ENCODE measurements around the gene CPAMD8. TPM values are rescaled to one million over a fixed set of nuclear protein-coding genes. Genes with fewer than 3 reads are reported as not detected.

The CPAMD8 gene
- polyA plus RNA-seq, 1 donor = 7.8 TPM

DNA sequence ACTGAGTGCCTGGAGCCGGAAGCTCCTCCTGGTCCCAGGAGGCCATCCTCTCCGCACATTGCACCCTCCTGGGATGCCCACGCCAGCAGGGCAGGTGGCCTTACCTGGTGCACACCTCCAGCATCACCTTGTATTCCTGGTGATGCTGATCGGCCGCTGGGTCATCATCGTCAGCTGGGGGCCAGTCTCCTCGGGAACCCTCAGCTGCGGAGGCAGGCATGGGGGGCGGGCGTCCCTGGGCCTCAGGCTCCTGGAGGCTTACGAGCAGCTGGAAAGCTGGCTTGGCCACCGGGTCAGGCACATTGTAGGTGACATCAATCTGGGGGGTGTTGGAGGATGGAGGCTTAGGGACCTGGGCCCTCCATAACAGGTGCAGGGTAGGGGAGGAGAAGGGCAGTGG, 124.1 kb downstream of the CPAMD8 start:
- no peak for DNase-seq
- H3K4me1 ChIP-seq (ENCODE audit: control insufficient read depth, insufficient read depth, low read length) = no peaks in the 10 kb centered on the region
- no peak overlapping the region for H3K27ac ChIP-seq (ENCODE audit: low read length)
- no peaks in the 10 kb centered on the region for H3K9me3 ChIP-seq (ENCODE audit: control insufficient read depth, low read depth, low read length)
- no CpG with 5 or more reads among the region's 12 CpGs for WGBS (ENCODE audit: insufficient coverage, low lambda C conversion rate)
- H3K4me3 ChIP-seq (ENCODE audit: low read length) = no peak overlapping the region
- peaks cover 2% of the 10 kb centered on the region for H3K27me3 ChIP-seq (ENCODE audit: control insufficient read depth, insufficient read depth, low read length)
- no peaks in the 10 kb centered on the region for H3K36me3 ChIP-seq (ENCODE audit: control insufficient read depth, insufficient read depth, low read length)

- H3K9me3 ChIP-seq (ENCODE audit: control insufficient read depth, low read depth, low read length) = peaks cover 4% of the 10 kb centered on the region
- no peak overlapping the region for H3K4me3 ChIP-seq (ENCODE audit: low read length)
- peaks cover 5% of the 10 kb centered on the region for H3K27me3 ChIP-seq (ENCODE audit: control insufficient read depth, insufficient read depth, low read length)
- H3K4me1 ChIP-seq (ENCODE audit: control insufficient read depth, insufficient read depth, low read length) = no peaks in the 10 kb centered on the region
- no peak for DNase-seq
- whole genome bisulfite sequencing (ENCODE audit: insufficient coverage, low lambda C conversion rate) = no CpG with 5 or more reads among the region's 19 CpGs
- H3K27ac ChIP-seq (ENCODE audit: low read length) = no peak overlapping the region
- no peaks in the 10 kb centered on the region for H3K36me3 ChIP-seq (ENCODE audit: control insufficient read depth, insufficient read depth, low read length)
Observed at GRCh38 chr19:16901491-16902175, 125.0 kb downstream of the CPAMD8 start.

DNA sequence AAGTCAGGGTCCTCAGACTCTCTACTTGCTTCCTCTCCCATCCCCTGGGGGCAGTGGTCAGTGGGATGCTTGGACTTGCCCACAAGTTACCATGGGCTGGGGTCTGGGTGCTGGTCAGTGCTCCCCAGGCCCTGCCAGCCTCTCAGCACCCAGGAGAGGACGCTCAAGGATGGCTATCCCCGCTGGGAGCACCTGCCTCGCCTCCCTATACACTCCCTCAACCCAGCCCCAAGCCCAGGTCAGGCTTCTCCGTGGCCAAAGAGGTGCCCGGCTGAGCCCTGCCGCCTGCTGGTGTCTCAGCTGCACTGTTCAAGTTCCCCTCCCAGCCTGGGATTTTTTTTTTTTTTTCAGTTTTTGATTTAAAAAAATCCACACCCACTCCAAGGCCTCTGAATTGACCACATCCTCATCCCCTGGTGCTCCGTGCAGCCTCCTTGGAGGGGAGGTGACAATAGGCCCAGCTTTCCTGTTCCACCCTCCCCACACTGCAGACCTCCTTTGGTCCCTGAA, 127.0 kb downstream of the CPAMD8 start:
- peaks cover 4% of the 10 kb centered on the region for H3K9me3 ChIP-seq (ENCODE audit: control insufficient read depth, low read depth, low read length)
- H3K36me3 ChIP-seq (ENCODE audit: control insufficient read depth, insufficient read depth, low read length) = no peaks in the 10 kb centered on the region
- H3K27ac ChIP-seq (ENCODE audit: low read length) = no peak overlapping the region
- H3K4me3 ChIP-seq (ENCODE audit: low read length) = no peak overlapping the region
- no peak for DNase-seq
- peaks cover 3% of the 10 kb centered on the region for H3K4me1 ChIP-seq (ENCODE audit: control insufficient read depth, insufficient read depth, low read length)
- 40% methylated on average over 1 of the region's 7 CpGs for WGBS (ENCODE audit: insufficient coverage, low lambda C conversion rate)
- peaks cover 17% of the 10 kb centered on the region for H3K27me3 ChIP-seq (ENCODE audit: control insufficient read depth, insufficient read depth, low read length)

DNA sequence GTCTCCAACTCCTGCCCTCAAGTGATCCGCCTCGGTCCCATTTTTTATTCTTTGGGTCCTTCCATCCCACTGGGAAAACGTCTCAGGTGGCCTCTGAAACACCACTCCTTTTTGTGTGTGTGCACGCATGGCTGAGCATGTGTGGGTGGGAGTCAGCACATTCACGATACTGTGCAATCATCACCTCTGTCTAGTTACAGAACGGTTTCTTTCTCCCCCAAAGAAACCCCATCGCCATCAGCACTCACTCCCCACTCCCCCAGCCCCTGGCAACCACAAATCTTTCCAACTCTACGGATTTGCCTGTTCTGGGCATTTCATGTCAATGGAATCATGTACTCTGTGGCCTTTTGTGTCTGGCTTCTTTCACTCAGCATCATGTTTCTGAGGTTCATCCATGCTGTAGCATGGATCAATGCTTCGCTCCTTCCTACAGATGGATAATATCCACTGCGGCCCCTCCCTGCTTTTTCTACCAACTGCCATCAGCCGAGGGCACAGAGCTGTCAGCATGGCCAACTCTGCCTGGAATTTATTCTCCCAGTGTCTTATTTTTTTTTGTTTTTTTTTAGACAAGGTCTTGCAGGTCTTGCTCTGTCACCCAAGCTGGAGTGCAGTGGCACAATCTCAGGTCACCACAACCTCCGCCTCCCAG, 128.1 kb downstream of the CPAMD8 start:
- H3K9me3 ChIP-seq (ENCODE audit: control insufficient read depth, low read depth, low read length) = peaks cover 4% of the 10 kb centered on the region
- H3K36me3 ChIP-seq (ENCODE audit: control insufficient read depth, insufficient read depth, low read length) = no peaks in the 10 kb centered on the region
- 100% methylated on average over 2 of the region's 12 CpGs for WGBS (ENCODE audit: insufficient coverage, low lambda C conversion rate)
- no peak for DNase-seq
- H3K4me1 ChIP-seq (ENCODE audit: control insufficient read depth, insufficient read depth, low read length) = peaks cover 3% of the 10 kb centered on the region
- H3K4me3 ChIP-seq (ENCODE audit: low read length) = no peak overlapping the region
- no peak overlapping the region for H3K27ac ChIP-seq (ENCODE audit: low read length)
- H3K27me3 ChIP-seq (ENCODE audit: control insufficient read depth, insufficient read depth, low read length) = peaks cover 24% of the 10 kb centered on the region

- Histone ChIP-seq H3K27ac (ENCODE audit: low read length) (no peak overlapping the region), H3K36me3 (ENCODE audit: control insufficient read depth, insufficient read depth, low read length) (no peaks in the 10 kb centered on the region), H3K4me1 (ENCODE audit: control insufficient read depth, insufficient read depth, low read length) (peaks cover 3% of the 10 kb centered on the region), H3K9me3 (ENCODE audit: control insufficient read depth, low read depth, low read length) (peaks cover 4% of the 10 kb centered on the region), H3K4me3 (ENCODE audit: low read length) (peak overlapping the region; percentile 23), H3K27me3 (ENCODE audit: control insufficient read depth, insufficient read depth, low read length) (peaks cover 24% of the 10 kb centered on the region)
- DNase-seq = no peak
- WGBS (ENCODE audit: insufficient coverage, low lambda C conversion rate) = 50% methylated on average over 1 of the region's 30 CpGs
Observed at GRCh38 chr19:16897856-16898161, 128.8 kb downstream of the CPAMD8 start.

DNA sequence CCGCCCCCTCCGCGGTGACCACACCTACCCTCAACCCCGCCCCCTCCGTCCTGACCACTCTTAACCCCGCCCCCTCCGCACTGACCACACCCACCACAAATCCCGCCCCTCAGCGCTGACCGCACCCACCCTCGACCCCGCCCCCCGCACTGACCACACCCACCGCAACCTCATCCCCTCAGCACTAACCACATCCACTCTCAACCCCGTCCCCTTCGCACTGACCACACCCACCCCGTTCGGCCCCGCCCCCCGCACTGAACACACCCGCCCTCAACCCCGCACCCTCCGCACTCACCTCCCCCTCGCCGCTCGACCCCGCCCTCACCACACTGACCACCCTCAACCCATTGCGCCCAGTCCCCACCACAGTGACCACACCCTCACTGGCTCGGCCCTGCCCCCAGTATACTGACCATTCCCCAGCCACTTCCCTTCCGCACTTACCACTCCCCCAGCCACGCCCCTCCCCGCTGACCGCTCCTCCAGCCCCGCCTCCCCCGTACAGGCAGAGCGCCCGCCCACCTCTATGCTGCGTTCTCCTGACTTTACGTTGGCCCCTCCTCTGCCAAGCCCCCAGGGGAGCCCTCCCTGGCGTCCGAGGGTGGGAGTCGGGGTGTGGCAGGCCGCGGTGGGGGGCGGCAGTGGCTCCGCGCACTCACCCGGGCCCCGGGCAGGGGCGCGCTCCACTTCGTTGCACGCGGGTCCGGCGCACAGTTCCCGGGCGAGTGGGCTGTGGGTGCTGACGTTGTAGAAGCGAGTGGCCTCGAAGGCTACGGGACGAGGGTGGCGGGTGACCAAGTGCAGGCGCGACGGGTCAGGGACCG, 129.4 kb downstream of the CPAMD8 start:
- Histone ChIP-seq H3K36me3 (ENCODE audit: control insufficient read depth, insufficient read depth, low read length) (no peaks in the 10 kb centered on the region), H3K27ac (ENCODE audit: low read length) (no peak overlapping the region), H3K4me1 (ENCODE audit: control insufficient read depth, insufficient read depth, low read length) (peaks cover 3% of the 10 kb centered on the region), H3K4me3 (ENCODE audit: low read length) (peak overlapping the region; percentile 23), H3K27me3 (ENCODE audit: control insufficient read depth, insufficient read depth, low read length) (peaks cover 24% of the 10 kb centered on the region), H3K9me3 (ENCODE audit: control insufficient read depth, low read depth, low read length) (peaks cover 4% of the 10 kb centered on the region)
- WGBS (ENCODE audit: insufficient coverage, low lambda C conversion rate) = no CpG with 5 or more reads among the region's 68 CpGs
- DNase-seq = peak; percentile 70 to 72

DNA sequence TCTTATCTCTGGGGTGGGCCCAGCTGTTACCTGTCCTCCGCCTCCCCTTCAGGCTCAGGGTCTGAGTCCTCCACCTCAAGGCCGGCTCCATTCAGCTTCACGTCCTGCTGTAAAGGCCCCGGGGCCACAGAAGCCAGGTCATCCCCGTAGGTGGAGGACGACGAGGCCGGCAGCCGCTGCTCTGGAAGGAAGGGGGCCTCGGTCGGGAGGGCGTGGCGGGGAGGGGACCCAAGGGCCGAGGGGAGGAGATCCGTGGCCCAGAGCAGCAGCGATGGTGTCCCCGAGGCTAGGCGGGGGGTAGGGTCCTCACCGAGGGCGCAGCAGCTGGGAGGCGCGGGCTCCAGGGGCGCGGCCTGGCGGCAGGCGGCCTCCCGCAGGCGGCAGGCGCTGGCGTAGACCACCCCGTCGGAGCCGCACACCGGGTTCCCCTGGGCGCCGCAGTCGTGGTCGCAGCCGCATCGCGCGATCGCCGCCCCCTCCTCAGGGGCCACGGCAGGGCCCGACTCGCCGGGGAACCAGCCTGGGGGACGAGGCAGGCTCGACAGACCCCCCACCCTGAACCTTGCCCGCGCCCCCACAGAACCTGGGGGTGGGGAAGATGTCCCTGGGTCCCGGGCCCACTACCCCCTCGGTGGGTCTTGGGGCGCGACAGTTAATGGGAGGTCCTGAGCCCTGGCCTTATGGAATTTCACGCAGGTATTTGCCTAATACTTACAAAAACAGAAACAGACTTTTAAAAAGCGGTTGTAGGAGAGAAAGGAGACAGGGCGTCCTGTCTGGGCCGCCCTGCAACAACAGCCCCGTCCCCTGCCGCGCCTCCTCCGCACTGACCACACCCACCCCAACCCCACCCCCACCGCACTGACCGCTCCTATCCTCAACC, 130.2 kb downstream of the CPAMD8 start:
- Histone ChIP-seq H3K9me3 (ENCODE audit: control insufficient read depth, low read depth, low read length) (peaks cover 4% of the 10 kb centered on the region), H3K27ac (ENCODE audit: low read length) (peak overlapping the region; percentile 51), H3K4me1 (ENCODE audit: control insufficient read depth, insufficient read depth, low read length) (peaks cover 3% of the 10 kb centered on the region), H3K36me3 (ENCODE audit: control insufficient read depth, insufficient read depth, low read length) (no peaks in the 10 kb centered on the region), H3K27me3 (ENCODE audit: control insufficient read depth, insufficient read depth, low read length) (peaks cover 24% of the 10 kb centered on the region), H3K4me3 (ENCODE audit: low read length) (peak overlapping the region; percentile 44)
- no CpG with 5 or more reads among the region's 66 CpGs for WGBS (ENCODE audit: insufficient coverage, low lambda C conversion rate)
- peak in 1 of 2 donors; percentile 32 for DNase-seq

DNA sequence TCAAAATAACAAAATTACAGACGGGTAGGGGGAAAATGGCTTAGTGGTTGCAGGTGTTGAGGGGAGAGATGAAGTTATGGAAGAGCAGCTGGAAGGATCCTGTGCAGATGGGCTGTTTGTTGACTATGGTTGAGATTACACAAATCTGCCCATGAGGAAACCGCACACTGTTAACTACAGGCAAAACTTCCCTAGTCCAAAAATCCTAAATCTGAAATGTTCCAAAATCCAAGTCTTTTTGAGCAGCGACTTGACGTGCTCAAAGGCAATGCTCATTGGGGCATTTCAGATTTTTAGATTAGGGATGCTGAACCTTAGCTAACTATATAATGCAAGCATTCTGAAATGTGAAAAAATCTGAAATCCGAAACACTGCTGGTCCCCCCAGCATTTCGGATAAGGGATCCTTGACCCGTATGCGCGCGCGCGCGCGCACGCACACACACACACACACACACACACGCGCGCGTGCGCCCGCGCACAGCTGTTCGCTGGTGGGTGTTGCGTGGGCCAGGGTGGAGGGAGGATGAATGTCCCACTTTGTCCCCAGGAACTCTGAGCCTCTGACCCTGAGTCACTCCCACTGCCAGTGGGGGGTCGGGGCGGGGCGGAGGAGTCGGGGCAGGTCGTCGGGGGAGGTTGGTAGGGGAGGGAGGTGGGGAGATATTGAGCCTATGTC, 131.0 kb downstream of the CPAMD8 start:
- Histone ChIP-seq H3K27ac (ENCODE audit: low read length) (no peak overlapping the region), H3K36me3 (ENCODE audit: control insufficient read depth, insufficient read depth, low read length) (no peaks in the 10 kb centered on the region), H3K9me3 (ENCODE audit: control insufficient read depth, low read depth, low read length) (peaks cover 4% of the 10 kb centered on the region), H3K27me3 (ENCODE audit: control insufficient read depth, insufficient read depth, low read length) (peaks cover 24% of the 10 kb centered on the region), H3K4me1 (ENCODE audit: control insufficient read depth, insufficient read depth, low read length) (peaks cover 3% of the 10 kb centered on the region), H3K4me3 (ENCODE audit: low read length) (peak overlapping the region; percentile 37)
- DNase-seq = no peak
- 70% methylated on average over 2 of the region's 30 CpGs for WGBS (ENCODE audit: insufficient coverage, low lambda C conversion rate)

DNA sequence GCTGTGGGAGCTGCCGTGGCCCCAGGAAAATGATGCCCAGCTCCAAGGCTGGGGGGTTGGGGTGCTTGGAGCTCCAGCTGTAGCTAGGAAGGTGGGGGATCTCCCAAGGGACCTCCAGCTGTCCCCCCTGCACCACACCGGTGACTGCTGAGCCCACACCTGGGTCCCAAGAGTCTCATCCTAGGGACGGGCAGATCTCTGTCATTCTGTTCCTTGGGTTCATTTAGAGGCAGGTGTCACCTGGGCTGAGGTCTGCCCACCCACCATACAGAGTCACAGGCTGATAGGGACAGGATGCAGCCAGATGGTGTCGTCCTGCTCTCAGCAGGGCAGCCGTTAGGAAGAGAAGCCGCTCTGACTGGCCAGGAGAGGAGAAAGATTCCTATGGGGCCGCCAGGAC, 132.5 kb downstream of the CPAMD8 start:
- Histone ChIP-seq H3K4me1 (ENCODE audit: control insufficient read depth, insufficient read depth, low read length) (peaks cover 3% of the 10 kb centered on the region), H3K9me3 (ENCODE audit: control insufficient read depth, low read depth, low read length) (peaks cover 4% of the 10 kb centered on the region), H3K36me3 (ENCODE audit: control insufficient read depth, insufficient read depth, low read length) (no peaks in the 10 kb centered on the region), H3K27ac (ENCODE audit: low read length) (no peak overlapping the region), H3K27me3 (ENCODE audit: control insufficient read depth, insufficient read depth, low read length) (peaks cover 24% of the 10 kb centered on the region), H3K4me3 (ENCODE audit: low read length) (no peak overlapping the region)
- DNase-seq = no peak
- no CpG with 5 or more reads among the region's 7 CpGs for WGBS (ENCODE audit: insufficient coverage, low lambda C conversion rate)
